IPS DF 19.7 (cell line): Measurements from ENCODE around the gene ZDHHC21.
A peak's percentile ranks its signal among the peaks of the same experiment; 100 is the strongest.

Experiments
- DNase-seq: peaks from one replicate; pipeline ENCODE4 v3.0.0-alpha.2; 2013; ENCODE audit warnings: low read depth, low spot score

The ZDHHC21 gene

GRCh38 chr9:14616188-14616982 is 76.8 kb downstream of the ZDHHC21 start:
- DNase-seq, result peak; percentile 17

GRCh38 chr9:14608540-14608939 is 84.7 kb downstream of the ZDHHC21 start:
- DNase-seq, result no peak

GRCh38 chr9:14597171-14597799 is 95.9 kb downstream of the ZDHHC21 start:
- DNase-seq, result no peak

GRCh38 chr9:14593406-14593805 is 99.8 kb downstream of the ZDHHC21 start:
- no peak for DNase-seq

GRCh38 chr9:14591411-14591810 is 101.8 kb downstream of the ZDHHC21 start:
- DNase-seq, result no peak

- DNase-seq, result no peak
These were observed 107.3 kb downstream of the ZDHHC21 start for GRCh38 chr9:14585730-14586473.

GRCh38 chr9:14584571-14584970 is 108.7 kb downstream of the ZDHHC21 start:
- no peak for DNase-seq

GRCh38 chr9:14578030-14578429 is 115.2 kb downstream of the ZDHHC21 start:
- no peak for DNase-seq

GRCh38 chr9:14574173-14574572 is 119.1 kb downstream of the ZDHHC21 start:
- DNase-seq, result no peak

GRCh38 chr9:14573319-14573718 is 119.9 kb downstream of the ZDHHC21 start:
- no peak for DNase-seq

- no peak for DNase-seq
These were observed 127.7 kb downstream of the ZDHHC21 start for GRCh38 chr9:14565352-14566016.

- no peak for DNase-seq
These were observed 129.2 kb downstream of the ZDHHC21 start for GRCh38 chr9:14563902-14564624.

GRCh38 chr9:14561929-14562405 is 131.3 kb downstream of the ZDHHC21 start:
- DNase-seq, result no peak
